ENCODE results near the gene DNAH6. TPM values are rescaled to one million over a fixed set of nuclear protein-coding genes. Genes with fewer than 3 reads are reported as not detected.

Gene DNAH6
- total RNA-seq, 1 experiment from 2014 or later, result 1.6 TPM

DNA sequence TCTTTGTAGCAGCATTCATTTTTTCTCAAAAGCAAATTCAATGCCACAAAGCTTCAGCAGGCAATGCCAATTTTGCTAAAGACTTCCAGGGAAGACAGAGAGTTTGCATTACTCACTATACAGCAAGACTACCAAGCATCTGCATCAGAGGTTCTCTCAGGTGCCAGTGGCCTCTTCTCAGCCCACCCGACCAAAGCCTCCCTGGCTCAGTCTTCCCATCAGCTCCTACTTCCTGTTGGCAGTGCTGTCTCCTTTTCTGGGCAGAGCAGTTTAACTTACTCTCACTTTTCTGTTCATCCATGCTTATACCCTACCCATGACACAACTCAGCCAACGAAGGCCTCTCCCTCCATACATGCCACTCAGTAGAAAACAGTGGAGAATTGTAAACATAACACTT, 207.5 kb downstream of the DNAH6 start (continued):
- TF ChIP-seq ZBTB33 (IDR thresholded peaks at IDR 0.05; ENCODE audit: extremely low read depth, insufficient replicate concordance, low read length), result no peak
- no peak for TF ChIP-seq ZFX (IDR thresholded peaks at IDR 0.05)
- no peak for TF ChIP-seq CTCF (IDR thresholded peaks at IDR 0.05 in 2 of 3, conservative IDR thresholded peaks at IDR 0.05 in 1 of 3; ENCODE audit: borderline replicate concordance in 1 of 3, insufficient read depth in 1 of 3, low read depth in 2 of 3, low read length in 2 of 3)

- H3K9ac ChIP-seq (ENCODE audit: low read length), result no peak overlapping the region
- ChIA-PET POLR2A (no interaction called here), RAD21 (ENCODE audit: low non-redundant PET in 1 of 2, low total read pairs in 2 of 2, uncharacterized antibody in 2 of 2, unreplicated experiment in 2 of 2) (no interaction called here), CTCF (no interaction called here)
- DNase-seq (ENCODE audit: low read depth, low spot score) (no peak), ATAC-seq (no peak)
- no peaks in the 10 kb centered on the region for H3K9me2 ChIP-seq (ENCODE audit: insufficient read depth)
- no peaks in the 10 kb centered on the region for H3K9me3 ChIP-seq (ENCODE audit: control insufficient read depth in 1 of 2, insufficient read depth in 1 of 2, low read depth in 1 of 2, low read length in 2 of 2)
- no peaks in the 10 kb centered on the region for H3K27me3 ChIP-seq (ENCODE audit: insufficient read depth, low read length)
- H4K20me1 ChIP-seq (ENCODE audit: insufficient read depth), result no peaks in the 10 kb centered on the region
- no peaks in the 10 kb centered on the region for H3K36me3 ChIP-seq (ENCODE audit: control insufficient read depth in 1 of 2, insufficient read depth in 2 of 2, low read length in 2 of 2)
- no peak overlapping the region for H3K4me2 ChIP-seq (ENCODE audit: low read length)
- H2AFZ ChIP-seq (ENCODE audit: low read depth, low read length, poor library complexity, severe bottlenecking), result no peak overlapping the region
- H3K27ac ChIP-seq (ENCODE audit: low read depth, low read length), result no peak overlapping the region
- no peaks in the 10 kb centered on the region for H3K79me2 ChIP-seq (ENCODE audit: insufficient read depth, low read length)
- H3K4me1 ChIP-seq (ENCODE audit: control insufficient read depth in 1 of 2, insufficient read depth in 2 of 2, low read length in 2 of 2), result no peaks in the 10 kb centered on the region
- no TSS peak for BruUV-seq (replicated peaks)
- H3K4me3 ChIP-seq (replicated peaks in 1 of 2; ENCODE audit: low read depth in 1 of 2, low read length in 2 of 2), result no peak overlapping the region
- intact Hi-C loops (cut with micrococcal nuclease), result no loop called here
- TF ChIP-seq ELF1 (IDR thresholded peaks at IDR 0.05; ENCODE audit: borderline replicate concordance, low read depth), result no peak
- TF ChIP-seq ZFX (IDR thresholded peaks at IDR 0.05), result no peak
- TF ChIP-seq JUND (IDR thresholded peaks at IDR 0.05), result no peak
- TF ChIP-seq ZBTB33 (IDR thresholded peaks at IDR 0.05; ENCODE audit: extremely low read depth, insufficient replicate concordance, low read length), result no peak
- TF ChIP-seq, protein P1, sequence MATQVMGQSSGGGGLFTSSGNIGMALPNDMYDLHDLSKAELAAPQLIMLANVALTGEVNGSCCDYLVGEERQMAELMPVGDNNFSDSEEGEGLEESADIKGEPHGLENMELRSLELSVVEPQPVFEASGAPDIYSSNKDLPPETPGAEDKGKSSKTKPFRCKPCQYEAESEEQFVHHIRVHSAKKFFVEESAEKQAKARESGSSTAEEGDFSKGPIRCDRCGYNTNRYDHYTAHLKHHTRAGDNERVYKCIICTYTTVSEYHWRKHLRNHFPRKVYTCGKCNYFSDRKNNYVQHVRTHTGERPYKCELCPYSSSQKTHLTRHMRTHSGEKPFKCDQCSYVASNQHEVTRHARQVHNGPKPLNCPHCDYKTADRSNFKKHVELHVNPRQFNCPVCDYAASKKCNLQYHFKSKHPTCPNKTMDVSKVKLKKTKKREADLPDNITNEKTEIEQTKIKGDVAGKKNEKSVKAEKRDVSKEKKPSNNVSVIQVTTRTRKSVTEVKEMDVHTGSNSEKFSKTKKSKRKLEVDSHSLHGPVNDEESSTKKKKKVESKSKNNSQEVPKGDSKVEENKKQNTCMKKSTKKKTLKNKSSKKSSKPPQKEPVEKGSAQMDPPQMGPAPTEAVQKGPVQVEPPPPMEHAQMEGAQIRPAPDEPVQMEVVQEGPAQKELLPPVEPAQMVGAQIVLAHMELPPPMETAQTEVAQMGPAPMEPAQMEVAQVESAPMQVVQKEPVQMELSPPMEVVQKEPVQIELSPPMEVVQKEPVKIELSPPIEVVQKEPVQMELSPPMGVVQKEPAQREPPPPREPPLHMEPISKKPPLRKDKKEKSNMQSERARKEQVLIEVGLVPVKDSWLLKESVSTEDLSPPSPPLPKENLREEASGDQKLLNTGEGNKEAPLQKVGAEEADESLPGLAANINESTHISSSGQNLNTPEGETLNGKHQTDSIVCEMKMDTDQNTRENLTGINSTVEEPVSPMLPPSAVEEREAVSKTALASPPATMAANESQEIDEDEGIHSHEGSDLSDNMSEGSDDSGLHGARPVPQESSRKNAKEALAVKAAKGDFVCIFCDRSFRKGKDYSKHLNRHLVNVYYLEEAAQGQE (IDR thresholded peaks at IDR 0.05; ENCODE audit: low read depth), result no peak
- TF ChIP-seq FOSL1 (IDR thresholded peaks at IDR 0.05; ENCODE audit: low read depth), result no peak
- no peak for TF ChIP-seq CTCF (IDR thresholded peaks at IDR 0.05 in 2 of 3, conservative IDR thresholded peaks at IDR 0.05 in 1 of 3; ENCODE audit: borderline replicate concordance in 1 of 3, insufficient read depth in 1 of 3, low read depth in 2 of 3, low read length in 2 of 3)
- TF ChIP-seq ATF3 (IDR thresholded peaks at IDR 0.05), result no peak
- TF ChIP-seq EGR1 (IDR thresholded peaks at IDR 0.05; ENCODE audit: low read depth), result no peak
- TF ChIP-seq, protein P2, sequence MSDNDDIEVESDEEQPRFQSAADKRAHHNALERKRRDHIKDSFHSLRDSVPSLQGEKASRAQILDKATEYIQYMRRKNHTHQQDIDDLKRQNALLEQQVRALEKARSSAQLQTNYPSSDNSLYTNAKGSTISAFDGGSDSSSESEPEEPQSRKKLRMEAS (IDR thresholded peaks at IDR 0.05), result no peak
Measured at GRCh38 chr2:84725717-84726116, 209.4 kb downstream of the DNAH6 start.
